CD4-positive, alpha-beta T cell treated with Interleukin-6 at 100 ng/mL for 8 hours (primary cell): ENCODE measurements around the gene BAHCC1.
"Not testable (repeated sequence)": the region's sequence is repeated elsewhere in the genome, so short reads cannot be mapped to it uniquely, and the experiment has no call there.

Experiments used
- DNase-seq: peaks from one replicate; pipeline ENCODE4 v3.0.0-alpha.2; 2020; ENCODE audit warnings: mixed read lengths, low spot score

BAHCC1 gene

GRCh38 chr17:81413497-81414135 is 18.4 kb downstream of the BAHCC1 start:
- no peak for DNase-seq

- DNase-seq = no peak
Observed at GRCh38 chr17:81414756-81415516, 19.7 kb downstream of the BAHCC1 start.

DNA sequence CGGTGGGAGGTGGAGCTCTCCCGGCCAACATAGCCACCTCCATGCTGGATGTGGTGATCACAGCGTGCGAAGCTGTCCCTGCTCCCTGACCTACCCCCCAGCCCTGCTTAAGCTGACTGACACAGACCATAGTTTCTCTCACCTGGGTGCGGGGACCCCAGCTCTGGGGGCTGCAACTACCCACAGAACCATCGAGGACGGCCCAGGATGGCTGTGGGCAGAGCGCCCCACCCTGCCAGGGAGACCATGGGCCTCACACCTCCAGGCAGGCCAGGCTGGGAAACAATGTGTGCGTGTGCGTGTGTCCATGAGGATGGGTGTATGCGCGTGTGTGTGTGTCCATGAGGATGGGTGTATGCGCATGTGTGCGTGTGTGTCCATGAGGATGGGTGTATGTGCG is 20.4 kb downstream of the BAHCC1 start:
- DNase-seq = no peak

- no peak for DNase-seq
Observed at GRCh38 chr17:81416612-81417011, 21.4 kb downstream of the BAHCC1 start.

GRCh38 chr17:81417049-81417878 is 22.0 kb downstream of the BAHCC1 start:
- DNase-seq = no peak

DNA sequence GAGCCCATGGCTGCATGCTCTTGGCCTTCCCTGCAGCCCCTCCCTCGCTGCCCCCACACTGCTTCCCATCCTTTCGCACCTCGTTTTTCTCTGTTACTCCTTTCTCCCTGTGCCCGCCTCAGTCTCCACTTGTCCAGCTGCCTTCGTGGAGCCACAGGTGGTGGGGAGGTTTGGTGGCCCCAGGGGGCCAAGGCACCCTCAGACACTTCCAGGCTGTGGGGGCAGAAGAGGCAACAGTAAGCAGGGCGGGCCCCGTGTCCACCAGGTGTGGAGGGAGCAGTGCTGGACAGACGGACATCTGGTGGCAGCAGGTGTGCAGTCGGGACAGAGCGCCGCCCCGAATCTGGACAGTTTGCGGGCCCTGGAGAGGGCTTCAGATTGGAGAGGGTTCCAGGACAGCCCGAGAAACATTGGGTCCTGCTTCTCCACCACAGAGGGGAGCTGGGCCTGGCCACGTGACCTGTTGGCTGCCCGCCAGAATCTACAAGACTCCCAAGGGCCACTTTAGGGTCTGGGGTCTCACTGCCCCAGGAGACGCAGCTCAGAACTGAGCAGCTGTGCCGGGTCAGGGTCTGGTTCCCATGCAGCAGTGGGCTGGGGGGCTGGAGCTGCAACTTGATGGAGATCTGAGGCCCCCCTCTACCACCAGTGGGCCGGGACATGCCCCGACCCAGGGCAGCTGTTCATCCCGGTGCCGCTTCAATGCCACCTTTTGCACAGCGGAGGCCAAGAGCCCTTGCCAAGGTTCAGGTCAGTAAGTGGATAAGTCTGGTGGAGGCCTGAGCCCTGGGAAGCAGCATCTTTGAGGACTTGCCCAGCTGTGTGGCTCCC is 22.8 kb downstream of the BAHCC1 start:
- DNase-seq = no peak

DNA sequence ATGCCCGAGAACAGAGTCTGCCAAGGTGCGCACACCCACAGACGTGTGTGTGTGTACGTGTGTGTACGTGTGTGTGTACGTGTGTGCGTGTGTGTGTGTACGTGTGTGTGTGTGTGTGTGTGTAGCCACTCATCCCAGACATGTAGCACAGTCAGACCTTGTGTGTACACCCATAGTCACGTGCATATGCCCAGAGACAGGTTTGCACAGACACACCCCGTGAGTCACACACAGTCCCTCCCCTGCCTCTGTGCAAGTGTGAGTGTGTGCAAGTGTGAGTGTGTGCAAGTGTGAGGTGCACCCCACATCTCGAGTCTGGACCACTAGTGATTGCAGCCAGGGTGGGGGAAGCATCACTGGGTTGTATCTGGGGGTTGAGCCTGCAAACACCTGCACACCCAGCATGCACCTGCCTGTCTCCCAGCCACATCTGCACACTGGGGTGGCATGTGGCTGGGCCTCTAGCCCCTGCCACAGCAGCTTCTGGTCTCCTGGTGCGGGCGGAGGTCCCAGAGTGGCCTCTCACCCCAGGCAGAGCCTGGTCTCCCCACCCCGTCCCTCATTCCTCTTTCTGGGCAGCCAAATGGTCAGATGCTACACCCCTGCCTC is 23.6 kb downstream of the BAHCC1 start:
- no peak for DNase-seq

DNA sequence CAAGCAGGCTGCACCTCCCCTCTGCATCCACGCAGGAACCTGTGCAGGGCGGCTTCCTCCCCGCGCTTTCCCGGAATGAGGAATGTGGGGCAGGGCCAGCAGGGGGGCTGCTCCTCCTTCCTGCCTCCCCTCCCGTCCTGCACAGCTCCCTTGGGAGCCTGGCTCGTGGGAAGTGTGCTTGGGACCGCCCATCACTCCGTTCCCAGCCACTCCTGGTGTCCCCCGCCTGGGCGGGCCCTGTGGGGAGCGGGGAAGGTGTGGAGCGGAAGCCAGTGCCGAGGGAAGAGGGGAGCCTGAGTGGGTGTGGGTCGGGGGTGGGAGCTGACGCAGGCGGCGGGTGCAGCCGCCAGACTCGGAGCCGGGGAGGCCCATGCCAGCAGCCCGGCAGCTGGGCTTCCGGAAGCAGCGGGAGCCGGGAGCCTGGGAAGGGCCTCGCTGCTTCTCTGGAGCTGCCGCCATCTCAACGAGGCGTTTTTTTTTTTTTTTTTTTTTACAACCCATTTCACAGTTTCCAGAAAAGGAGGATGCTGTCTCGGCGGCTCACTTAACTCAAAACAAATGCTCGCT is 24.1 kb downstream of the BAHCC1 start:
- no peak for DNase-seq

DNA sequence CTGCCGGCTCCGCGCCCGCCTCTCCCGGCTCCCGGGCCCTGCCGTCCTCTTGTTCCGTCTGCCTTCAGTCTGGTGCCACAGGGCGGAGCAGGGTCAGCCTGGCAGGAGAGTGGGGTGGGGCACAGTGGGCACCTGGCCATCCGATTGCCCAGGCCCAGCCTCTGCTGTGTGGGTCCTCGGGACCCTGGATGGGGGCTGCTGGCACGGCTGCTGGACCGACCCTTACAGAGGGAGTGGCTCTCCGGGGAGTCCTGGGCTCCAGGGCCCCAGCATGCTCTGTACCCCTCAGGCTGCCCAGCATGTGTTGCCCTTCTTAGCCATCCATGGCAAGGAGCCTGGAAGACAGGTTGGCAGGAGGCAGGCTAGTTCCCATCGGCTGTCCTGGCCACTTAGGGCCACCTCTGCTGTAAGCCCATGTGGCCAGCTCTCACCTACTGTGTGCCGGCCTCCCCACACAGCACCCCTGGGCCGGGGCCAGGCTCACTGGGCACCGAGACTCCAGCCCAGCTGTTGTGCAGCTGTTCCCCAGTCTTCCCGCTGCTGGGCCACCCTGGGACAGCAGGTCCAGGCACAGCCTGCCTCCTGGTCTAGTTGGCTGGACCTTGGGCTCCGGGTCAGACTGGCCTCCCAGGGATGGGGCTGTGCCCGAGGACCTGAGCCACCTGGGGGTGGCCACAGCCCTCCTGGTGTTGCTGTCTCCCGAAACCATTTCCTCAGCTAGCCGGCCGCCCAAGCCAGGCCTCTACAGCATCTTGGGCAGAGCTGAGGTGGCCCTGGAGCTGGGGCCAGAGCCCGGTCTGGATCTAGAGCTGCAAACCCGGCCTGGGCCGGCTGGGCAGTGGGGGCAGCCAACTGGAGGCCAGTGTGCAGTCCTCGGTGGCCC is 24.9 kb downstream of the BAHCC1 start:
- DNase-seq = no peak

- DNase-seq = no peak
Observed at GRCh38 chr17:81420769-81421462, 25.7 kb downstream of the BAHCC1 start.

- DNase-seq = no peak
Observed at GRCh38 chr17:81422776-81423697, 27.8 kb downstream of the BAHCC1 start.

DNA sequence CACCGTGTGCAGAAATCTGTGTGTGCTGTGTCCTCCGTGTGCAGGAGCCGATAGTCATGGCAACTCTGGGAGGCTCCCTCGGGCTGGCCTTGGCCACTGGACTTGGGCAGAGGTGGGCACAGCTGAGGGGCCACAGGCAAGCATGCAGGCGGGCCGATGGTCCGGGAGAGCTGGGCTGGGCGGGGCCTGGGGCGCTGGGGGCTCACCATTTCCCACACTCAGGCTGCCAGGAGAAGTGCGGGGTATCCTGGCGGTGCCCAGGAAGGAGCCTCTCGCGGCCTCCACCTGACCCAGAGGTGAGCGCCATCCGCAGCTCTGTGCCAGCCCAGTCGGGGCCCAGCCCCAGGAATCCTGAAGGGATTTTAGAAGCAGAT is 28.4 kb downstream of the BAHCC1 start:
- no peak for DNase-seq

DNA sequence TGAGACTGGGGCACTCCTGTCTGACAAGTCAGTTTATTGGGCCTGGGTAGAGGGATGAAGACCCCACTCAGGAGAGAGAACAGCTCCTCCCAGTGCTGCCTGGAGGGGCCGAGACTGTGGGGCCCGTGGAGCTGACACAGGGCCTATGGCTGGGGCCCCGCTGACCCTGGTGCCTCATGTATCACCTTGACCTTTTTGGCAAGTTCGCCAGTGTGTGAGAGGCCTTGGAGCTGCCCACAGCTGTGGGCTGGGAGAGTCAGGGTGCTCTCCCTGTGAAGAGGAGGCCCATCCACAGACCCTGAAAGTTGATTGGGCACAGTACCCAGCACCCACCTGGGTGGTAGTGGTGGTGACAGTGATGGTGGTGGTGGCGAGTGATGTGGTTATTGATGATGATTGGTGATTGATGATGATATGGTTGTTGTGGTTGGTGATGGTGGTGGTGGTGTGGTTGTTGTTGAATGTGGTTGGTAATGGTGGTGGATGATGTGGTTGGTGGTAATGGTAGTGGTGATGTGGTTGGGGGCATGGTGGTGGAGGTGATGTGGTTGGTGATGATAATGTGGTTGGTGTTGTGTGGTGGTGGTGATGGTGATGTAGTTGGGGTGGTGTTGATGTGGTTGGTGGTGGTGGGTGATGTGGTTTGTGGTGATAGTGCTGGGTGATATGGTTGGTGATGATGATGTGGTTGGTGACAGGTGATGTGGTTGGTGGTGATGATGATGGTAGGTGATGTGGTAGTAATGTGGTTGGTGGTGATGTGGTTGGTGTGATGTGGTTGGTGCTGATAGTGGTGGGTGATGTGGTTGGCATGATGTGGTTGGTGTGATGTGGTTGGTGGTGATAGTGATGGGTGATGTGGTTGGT is 29.1 kb downstream of the BAHCC1 start:
- no peak for DNase-seq

- DNase-seq = not testable (repeated sequence)
Observed at GRCh38 chr17:81425041-81425440, 29.8 kb downstream of the BAHCC1 start.

GRCh38 chr17:81425716-81426392 is 30.6 kb downstream of the BAHCC1 start:
- not testable (repeated sequence) for DNase-seq

GRCh38 chr17:81426393-81427172 is 31.3 kb downstream of the BAHCC1 start:
- no peak for DNase-seq
